GM21737 (cell line): ENCODE results near the gene ABCC4.

Source experiments
- ATAC-seq: cut with Tn5 transposase; IDR thresholded peaks from one replicate; pipeline ENCODE4 v1.9.1; 2021; ENCODE audit warnings: mild to moderate bottlenecking, moderate library complexity; ENCODE audit not compliant: unreplicated experiment

Gene ABCC4

DNA sequence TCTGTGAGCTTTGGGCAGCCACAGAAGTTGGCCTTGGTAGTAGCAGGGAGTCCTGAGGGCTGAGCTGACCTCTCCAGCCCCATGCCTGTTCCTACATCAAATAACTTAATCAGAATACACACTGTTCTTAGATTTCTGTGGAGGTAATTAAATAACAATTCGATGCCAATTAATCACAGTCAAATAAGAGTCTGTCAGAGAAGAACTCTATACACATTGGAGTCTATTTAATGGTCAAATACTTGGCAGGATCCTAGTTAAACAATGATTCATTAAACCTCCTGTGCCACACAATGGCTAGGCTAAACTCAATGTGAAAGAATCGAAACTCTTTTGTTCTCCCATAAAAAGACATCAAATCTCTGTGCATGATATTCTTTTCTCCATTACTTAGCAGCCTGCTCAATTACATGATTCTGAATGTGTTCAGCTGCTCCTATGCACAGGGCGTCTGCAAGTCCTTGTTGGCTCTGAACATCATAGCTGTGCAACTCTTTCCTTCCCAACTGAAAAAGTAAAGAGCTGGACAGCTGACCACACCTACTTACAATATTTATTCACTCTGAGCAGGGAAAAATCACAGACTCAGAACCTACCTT is 173.1 kb downstream of the ABCC4 start:
- no peak for ATAC-seq

DNA sequence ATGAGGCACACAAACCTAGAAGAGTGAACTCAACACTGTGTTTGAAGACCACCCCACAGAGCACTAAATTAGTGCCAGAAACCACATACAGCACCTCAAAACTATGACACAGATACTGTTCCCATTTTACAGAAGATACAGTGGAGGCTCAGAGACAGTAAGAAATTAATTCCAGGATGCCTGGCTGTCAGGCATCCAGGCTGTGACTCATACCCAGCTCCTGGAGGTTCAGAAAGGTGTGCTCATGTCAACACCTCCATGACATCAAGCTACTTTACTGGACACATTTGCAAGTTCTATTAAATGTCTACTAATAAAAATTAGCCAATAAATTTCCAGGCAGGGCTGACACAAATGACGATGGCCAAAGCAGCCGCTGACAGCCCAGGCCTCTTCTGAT is 176.3 kb downstream of the ABCC4 start:
- no peak for ATAC-seq

- ATAC-seq, result no peak
Measured at GRCh38 chr13:95123726-95124125, 177.5 kb downstream of the ABCC4 start.

DNA sequence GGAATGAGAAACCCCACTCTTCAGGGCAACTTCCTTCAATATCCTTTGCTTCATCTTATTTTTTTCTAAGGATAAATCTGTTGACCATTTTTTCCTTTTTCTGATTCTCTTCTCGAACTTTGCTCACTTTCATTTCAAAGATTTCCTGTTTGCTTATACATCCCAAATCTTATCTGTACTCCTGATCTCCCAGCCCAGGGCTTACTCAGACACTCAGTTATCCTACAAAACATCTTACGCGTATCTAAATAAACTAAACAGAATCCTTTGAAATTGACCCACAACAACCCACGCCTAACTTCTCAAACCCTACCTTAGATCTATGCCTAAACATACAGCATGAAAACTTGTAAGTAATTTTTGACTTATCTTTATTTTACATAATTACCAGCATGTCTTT is 179.2 kb downstream of the ABCC4 start:
- ATAC-seq, result no peak

GRCh38 chr13:95121516-95121915 is 179.7 kb downstream of the ABCC4 start:
- ATAC-seq, result no peak

GRCh38 chr13:95120650-95121049 is 180.6 kb downstream of the ABCC4 start:
- ATAC-seq, result no peak

GRCh38 chr13:95118541-95119324 is 182.5 kb downstream of the ABCC4 start:
- no peak for ATAC-seq

DNA sequence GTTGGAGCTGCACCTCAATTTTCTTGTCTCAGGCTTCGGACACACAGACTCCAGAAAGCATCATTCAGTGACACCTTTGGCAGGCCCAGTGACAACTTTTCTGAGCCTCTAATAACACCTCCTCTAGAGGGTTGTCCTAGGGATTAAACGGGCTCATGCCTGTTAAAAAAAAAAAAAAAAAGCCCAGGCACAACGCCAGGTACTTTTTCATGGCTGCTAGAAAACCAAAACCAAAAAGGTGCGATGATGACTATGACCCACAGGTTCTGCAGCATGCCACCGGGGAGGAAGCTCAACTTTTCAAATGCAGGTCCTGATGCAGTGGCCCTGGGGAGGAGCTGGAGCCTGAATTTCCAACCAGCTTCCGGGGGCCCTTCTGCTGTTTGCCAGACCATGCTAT is 184.2 kb downstream of the ABCC4 start:
- ATAC-seq, result no peak

GRCh38 chr13:95115525-95115924 is 185.7 kb downstream of the ABCC4 start:
- ATAC-seq, result no peak

DNA sequence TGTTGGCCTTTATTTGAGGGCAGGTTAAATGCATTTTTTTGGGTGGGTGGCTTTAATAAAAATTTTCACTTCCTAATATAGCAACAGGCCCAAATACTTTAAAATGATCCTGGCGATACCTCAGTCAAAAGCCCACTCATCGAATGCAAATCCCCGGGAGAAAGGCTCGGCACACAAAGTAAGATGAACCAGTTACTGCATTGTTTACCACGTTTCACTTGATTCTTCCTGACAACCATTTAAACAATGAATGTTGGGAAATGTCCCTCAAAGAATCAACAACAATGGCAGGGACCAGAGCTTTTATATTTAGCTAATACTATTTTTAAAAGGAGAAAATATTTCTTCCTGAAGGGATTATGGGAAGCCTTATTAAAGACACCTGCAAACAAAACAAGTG is 187.7 kb downstream of the ABCC4 start:
- no peak for ATAC-seq

- ATAC-seq, result no peak
Measured at GRCh38 chr13:95112883-95113282, 188.4 kb downstream of the ABCC4 start.

GRCh38 chr13:95111608-95112007 is 189.6 kb downstream of the ABCC4 start:
- no peak for ATAC-seq

DNA sequence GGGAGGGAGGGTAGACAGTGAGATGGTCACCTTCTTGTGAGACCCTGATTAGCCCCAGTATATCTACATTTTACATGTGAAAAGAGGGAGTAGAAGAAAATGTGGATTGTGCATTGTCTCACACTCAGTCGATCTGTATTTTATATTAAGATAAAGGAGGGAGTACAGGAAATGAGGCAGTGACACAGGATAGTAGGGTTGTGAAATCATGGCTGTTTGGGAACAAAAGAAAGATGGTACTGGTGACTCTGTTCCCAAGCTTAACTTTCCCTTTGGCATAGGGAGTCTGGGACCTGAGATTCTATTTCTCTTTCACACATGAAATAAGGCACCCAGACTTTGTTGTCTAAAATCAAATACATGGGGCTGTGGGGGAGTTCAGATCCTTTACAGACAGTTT is 194.7 kb downstream of the ABCC4 start:
- no peak for ATAC-seq

DNA sequence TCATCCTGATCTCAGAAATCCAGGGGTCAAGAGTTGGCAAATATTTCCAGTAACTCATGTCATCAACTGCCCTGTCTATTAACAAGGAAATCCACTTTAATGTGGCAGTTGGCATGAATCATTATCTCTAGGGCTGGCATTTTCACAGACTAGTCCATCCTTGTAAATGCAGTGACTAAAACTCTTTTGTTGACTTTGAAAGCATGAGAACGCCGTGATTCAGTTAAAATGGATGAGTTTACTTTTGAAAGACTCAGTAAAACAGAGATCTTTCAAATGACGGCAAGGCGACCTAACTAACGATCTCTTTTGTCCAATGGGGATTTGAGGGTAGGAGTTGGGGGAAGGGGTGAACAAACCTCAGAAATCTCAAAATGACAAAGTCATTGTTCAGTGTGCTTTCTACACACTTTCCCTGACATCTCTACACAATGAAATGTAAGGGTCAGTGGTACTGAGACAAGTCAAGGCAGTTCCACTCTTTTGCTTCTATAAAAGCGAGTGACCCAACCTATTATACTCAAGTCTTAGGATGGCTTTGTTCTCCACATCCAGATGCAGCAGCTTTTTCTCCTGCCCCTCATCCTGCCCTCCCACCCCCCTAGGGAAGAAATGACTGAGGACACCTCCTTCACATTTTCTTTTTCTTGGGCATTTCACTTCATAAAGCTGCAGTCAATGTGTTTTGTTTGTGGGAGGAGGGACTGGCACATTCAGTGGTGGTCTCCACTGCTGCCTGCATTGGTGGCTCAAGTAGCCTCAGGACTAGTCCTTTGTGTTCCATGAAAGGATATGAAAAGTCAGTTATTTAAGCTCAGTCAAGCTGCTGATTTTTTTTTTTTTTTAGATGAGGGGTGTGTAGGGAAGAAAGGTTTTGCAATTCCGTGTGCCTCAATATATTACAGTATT is 200.5 kb downstream of the ABCC4 start:
- no peak for ATAC-seq

- no peak for ATAC-seq
Measured at GRCh38 chr13:95099541-95099940, 201.7 kb downstream of the ABCC4 start.

- no peak for ATAC-seq
Measured at GRCh38 chr13:95098916-95099315, 202.3 kb downstream of the ABCC4 start.

DNA sequence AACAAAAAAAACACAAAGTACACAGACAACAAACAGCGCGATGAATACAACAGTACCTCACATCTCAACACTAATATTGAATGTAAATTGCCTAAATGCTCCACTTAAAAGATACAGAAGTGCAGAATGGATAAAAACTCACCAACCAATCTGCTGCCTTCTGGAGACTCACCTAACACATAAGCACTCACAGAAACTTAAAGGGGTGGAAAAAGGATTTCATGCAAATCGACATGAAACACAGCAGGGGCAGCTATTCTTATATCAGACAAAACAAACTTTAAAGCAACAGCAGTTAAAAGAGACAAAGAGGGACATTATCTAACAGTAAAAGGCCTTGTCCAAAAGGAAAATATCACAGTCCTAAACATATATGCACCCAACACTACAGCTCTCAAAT is 209.5 kb downstream of the ABCC4 start:
- ATAC-seq, result no peak

DNA sequence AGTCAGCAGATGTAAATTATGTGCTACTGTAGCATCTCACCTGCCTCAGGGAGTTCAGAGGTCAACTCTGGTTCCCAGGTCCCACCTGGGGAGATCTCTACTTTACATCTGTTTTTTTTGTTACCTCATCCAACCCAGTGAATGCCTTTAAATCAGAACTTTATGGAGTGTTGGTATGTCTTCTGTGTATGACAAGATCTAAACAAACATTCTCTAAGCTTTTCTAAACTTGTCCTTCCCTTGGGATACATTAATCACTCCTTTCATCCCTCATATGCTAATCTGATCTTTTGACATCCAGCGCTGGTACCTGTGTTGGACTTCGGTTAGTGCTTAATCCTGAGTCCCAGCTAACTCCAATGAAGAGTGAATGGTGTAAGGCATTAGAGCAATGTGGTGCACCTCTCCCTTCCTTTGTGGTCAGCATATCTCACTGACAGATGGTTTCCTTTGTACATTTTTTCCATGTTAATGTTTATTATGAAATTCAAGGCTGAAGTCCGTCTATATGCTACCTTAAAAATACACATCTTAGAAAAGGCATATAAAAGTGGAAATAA is 213.4 kb downstream of the ABCC4 start:
- no peak for ATAC-seq

- no peak for ATAC-seq
Measured at GRCh38 chr13:95086761-95087160, 214.5 kb downstream of the ABCC4 start.

DNA sequence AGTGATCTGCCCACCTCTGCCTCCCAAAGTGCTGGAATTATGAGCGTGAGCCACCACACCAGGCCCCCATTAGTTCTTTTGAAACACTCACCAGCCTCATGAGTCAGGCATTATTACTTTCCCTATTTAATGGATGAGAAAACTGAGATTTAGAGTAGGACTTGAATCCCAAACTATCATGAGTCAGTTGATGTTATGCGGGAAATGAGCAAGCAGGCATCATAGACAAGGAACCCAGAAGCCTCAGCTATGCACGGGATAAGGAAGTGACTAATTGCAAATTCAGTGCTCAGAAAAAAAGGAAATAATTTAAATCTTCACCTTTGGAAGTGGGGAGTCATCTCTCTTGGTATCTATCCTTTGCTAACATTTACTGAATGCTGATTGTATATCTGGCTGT is 217.5 kb downstream of the ABCC4 start:
- ATAC-seq, result no peak

DNA sequence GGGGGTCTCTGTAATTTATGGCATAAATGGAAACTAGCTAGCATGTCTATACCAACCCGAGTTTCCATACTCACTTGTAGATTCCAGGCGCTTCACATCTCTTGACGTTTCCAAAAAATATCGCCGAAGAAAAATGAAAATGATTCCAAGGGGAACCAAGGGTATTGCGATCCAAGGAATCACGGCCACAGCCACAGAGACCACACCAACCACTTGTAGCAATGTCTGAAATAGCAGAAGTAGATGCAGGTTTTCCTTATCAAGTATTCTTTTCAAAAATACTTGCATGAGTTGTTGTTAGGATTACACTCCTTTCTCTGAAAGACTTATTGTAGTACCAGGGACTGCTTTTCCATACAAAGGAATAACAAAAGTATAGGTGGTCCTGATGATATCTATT is 218.2 kb downstream of the ABCC4 start:
- ATAC-seq, result no peak
